ENCODE data around the gene PANX1.

DNA sequence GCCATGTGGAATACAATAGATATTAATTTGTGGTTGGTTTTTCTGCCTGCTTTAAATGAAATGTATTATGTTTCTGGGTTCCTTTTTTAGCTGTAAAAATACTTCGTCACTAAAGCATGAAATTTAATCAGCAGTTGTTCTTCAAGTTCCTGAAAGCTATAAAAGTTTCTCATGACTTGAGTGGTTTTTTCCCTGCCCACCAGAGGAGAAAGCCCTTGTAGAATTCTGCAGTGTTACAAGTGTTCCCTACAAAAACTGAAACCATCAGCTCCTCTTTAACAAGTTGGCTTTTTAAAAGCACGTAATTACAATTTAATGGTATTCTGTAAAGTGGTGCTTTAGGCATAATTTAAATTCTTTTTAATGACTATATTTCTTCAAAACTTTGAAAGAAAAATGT, 56.2 kb downstream of the PANX1 start:
- TF ChIP-seq, protein P1, sequence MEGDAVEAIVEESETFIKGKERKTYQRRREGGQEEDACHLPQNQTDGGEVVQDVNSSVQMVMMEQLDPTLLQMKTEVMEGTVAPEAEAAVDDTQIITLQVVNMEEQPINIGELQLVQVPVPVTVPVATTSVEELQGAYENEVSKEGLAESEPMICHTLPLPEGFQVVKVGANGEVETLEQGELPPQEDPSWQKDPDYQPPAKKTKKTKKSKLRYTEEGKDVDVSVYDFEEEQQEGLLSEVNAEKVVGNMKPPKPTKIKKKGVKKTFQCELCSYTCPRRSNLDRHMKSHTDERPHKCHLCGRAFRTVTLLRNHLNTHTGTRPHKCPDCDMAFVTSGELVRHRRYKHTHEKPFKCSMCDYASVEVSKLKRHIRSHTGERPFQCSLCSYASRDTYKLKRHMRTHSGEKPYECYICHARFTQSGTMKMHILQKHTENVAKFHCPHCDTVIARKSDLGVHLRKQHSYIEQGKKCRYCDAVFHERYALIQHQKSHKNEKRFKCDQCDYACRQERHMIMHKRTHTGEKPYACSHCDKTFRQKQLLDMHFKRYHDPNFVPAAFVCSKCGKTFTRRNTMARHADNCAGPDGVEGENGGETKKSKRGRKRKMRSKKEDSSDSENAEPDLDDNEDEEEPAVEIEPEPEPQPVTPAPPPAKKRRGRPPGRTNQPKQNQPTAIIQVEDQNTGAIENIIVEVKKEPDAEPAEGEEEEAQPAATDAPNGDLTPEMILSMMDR (IDR thresholded peaks at IDR 0.05; ENCODE audit: low read depth, low read length) = no peak
- no peak for TF ChIP-seq EZH2phosphoT487 (IDR thresholded peaks at IDR 0.05; ENCODE audit: low read depth)
